Measurements from ENCODE around the gene ACTG1.

Gene ACTG1

DNA sequence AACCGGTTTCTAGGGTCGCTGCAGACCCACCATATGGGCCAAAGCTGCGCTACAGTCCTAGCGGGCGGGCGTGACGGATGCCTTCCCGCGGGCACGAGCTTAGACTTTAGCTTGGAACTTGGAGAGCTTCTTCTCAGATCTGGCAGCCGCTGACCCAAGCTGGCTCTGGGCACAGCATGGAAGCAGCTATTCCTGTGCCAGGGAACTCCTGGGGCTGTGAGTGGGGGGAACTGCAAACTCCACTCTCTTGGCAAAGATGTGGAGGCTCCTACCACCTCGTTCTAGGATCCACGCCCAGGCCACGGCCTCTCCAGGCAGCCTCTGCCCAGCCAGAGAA, 30.7 kb upstream of the ACTG1 start:
- H3K9me3 Mint-ChIP-seq: no peaks in the 10 kb centered on the region
- H3K4me3 Mint-ChIP-seq: no peak overlapping the region
- H3K27me3 Mint-ChIP-seq (ENCODE audit: low read depth): no peaks in the 10 kb centered on the region
- peaks cover 3% of the 10 kb centered on the region for H3K4me1 Mint-ChIP-seq
- TF ChIP-seq, protein P1, sequence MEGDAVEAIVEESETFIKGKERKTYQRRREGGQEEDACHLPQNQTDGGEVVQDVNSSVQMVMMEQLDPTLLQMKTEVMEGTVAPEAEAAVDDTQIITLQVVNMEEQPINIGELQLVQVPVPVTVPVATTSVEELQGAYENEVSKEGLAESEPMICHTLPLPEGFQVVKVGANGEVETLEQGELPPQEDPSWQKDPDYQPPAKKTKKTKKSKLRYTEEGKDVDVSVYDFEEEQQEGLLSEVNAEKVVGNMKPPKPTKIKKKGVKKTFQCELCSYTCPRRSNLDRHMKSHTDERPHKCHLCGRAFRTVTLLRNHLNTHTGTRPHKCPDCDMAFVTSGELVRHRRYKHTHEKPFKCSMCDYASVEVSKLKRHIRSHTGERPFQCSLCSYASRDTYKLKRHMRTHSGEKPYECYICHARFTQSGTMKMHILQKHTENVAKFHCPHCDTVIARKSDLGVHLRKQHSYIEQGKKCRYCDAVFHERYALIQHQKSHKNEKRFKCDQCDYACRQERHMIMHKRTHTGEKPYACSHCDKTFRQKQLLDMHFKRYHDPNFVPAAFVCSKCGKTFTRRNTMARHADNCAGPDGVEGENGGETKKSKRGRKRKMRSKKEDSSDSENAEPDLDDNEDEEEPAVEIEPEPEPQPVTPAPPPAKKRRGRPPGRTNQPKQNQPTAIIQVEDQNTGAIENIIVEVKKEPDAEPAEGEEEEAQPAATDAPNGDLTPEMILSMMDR (IDR thresholded peaks at IDR 0.05; ENCODE audit: unreplicated experiment in 3 of 3): no peak
- peaks cover 4% of the 10 kb centered on the region for H3K36me3 Mint-ChIP-seq (ENCODE audit: low read depth)
- H3K27ac Mint-ChIP-seq: no peak overlapping the region

GRCh38 chr17:81542431-81543338, 30.1 kb upstream of the ACTG1 start:
- H3K4me1 Mint-ChIP-seq: peaks cover 9% of the 10 kb centered on the region
- H3K27me3 Mint-ChIP-seq (ENCODE audit: low read depth): no peaks in the 10 kb centered on the region
- no peaks in the 10 kb centered on the region for H3K9me3 Mint-ChIP-seq
- TF ChIP-seq, protein P1 (IDR thresholded peaks at IDR 0.05; ENCODE audit: unreplicated experiment in 3 of 3): no peak
- peaks cover 4% of the 10 kb centered on the region for H3K36me3 Mint-ChIP-seq (ENCODE audit: low read depth)
- no peak overlapping the region for H3K27ac Mint-ChIP-seq
- no peak overlapping the region for H3K4me3 Mint-ChIP-seq

DNA sequence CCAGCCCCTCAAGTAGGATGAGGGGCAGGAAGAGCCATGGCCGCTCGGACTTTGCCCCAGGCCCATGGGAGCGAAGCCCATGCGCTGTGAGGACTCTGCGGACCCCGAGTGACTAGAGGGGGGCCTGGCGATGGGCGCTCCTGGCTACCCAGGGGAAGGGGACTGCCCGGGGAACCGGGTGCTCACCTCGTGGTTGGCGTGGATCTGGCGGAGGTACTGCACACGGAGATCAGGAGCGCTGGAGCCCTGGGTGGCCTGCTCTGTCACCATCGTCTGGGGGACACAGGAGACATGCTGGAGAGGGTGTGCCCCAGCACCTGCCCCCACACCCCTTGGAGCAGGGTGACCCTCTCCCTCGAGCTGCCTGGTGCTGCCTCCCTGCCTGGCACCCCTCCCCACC, 28.5 kb upstream of the ACTG1 start:
- H3K36me3 Mint-ChIP-seq (ENCODE audit: low read depth): no peaks in the 10 kb centered on the region
- peaks cover 9% of the 10 kb centered on the region for H3K4me1 Mint-ChIP-seq
- H3K27ac Mint-ChIP-seq: no peak overlapping the region
- peaks cover under 1% of the 10 kb centered on the region for H3K27me3 Mint-ChIP-seq (ENCODE audit: low read depth)
- H3K9me3 Mint-ChIP-seq: no peaks in the 10 kb centered on the region
- TF ChIP-seq, protein P1 (IDR thresholded peaks at IDR 0.05; ENCODE audit: unreplicated experiment in 3 of 3): no peak
- H3K4me3 Mint-ChIP-seq: no peak overlapping the region

DNA sequence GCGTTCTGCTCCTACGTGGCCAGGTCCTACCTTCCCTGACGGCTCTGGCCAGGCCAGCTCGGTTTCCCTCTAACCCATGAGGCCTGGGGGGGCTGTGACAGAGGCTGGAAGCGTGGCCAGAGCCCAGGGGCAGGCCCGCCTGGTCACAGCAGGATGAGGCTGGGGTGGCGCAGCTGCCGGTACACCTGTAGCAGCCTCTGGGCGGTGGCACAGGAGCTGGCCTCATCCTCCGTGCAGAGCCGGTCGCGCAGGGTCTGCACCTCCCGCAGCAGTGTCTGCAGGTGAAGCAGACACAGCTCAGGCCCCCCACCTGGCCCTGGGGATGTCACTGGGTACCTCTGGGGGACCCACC, 28.1 kb upstream of the ACTG1 start:
- H3K4me1 Mint-ChIP-seq: peaks cover 9% of the 10 kb centered on the region
- no peak overlapping the region for H3K27ac Mint-ChIP-seq
- no peaks in the 10 kb centered on the region for H3K36me3 Mint-ChIP-seq (ENCODE audit: low read depth)
- no peaks in the 10 kb centered on the region for H3K9me3 Mint-ChIP-seq
- H3K4me3 Mint-ChIP-seq: no peak overlapping the region
- peaks cover 5% of the 10 kb centered on the region for H3K27me3 Mint-ChIP-seq (ENCODE audit: low read depth)
- TF ChIP-seq, protein P1 (IDR thresholded peaks at IDR 0.05; ENCODE audit: unreplicated experiment in 3 of 3): no peak

GRCh38 chr17:81539961-81540675, 27.5 kb upstream of the ACTG1 start:
- H3K4me1 Mint-ChIP-seq: peaks cover 9% of the 10 kb centered on the region
- H3K9me3 Mint-ChIP-seq: no peaks in the 10 kb centered on the region
- TF ChIP-seq, protein P1 (IDR thresholded peaks at IDR 0.05; ENCODE audit: unreplicated experiment in 3 of 3): no peak
- peaks cover 9% of the 10 kb centered on the region for H3K27me3 Mint-ChIP-seq (ENCODE audit: low read depth)
- no peaks in the 10 kb centered on the region for H3K36me3 Mint-ChIP-seq (ENCODE audit: low read depth)
- no peak overlapping the region for H3K4me3 Mint-ChIP-seq
- H3K27ac Mint-ChIP-seq: no peak overlapping the region
